ENCODE data around the gene TCF25.
A peak's percentile ranks its signal among the peaks of the same experiment; 100 is the strongest.
"Not testable (repeated sequence)": the region's sequence is repeated elsewhere in the genome, so short reads cannot be mapped to it uniquely, and the experiment has no call there.

The TCF25 gene

GRCh38 chr16:89844739-89845339 is 28.6 kb upstream of the TCF25 start:
- DNase-seq: no peak

- DNase-seq: no peak
Measured at GRCh38 chr16:89845417-89845816, 28.0 kb upstream of the TCF25 start.

- DNase-seq: no peak
Measured at GRCh38 chr16:89847051-89847939, 26.1 kb upstream of the TCF25 start.

- no peak for DNase-seq
Measured at GRCh38 chr16:89847940-89848297, 25.5 kb upstream of the TCF25 start.

GRCh38 chr16:89848974-89849373 is 24.4 kb upstream of the TCF25 start:
- no peak for DNase-seq

- DNase-seq: no peak
Measured at GRCh38 chr16:89853306-89853993, 19.9 kb upstream of the TCF25 start.

GRCh38 chr16:89855301-89855945 is 18.0 kb upstream of the TCF25 start:
- DNase-seq: no peak

GRCh38 chr16:89855986-89856385 is 17.4 kb upstream of the TCF25 start:
- DNase-seq: no peak

- DNase-seq: no peak
Measured at GRCh38 chr16:89858973-89859614, 14.3 kb upstream of the TCF25 start.

- no peak for DNase-seq
Measured at GRCh38 chr16:89859615-89860007, 13.8 kb upstream of the TCF25 start.

- peak; percentile 59 for DNase-seq
Measured at GRCh38 chr16:89860747-89861304, 12.6 kb upstream of the TCF25 start.

GRCh38 chr16:89861648-89862047 is 11.7 kb upstream of the TCF25 start:
- DNase-seq: no peak

GRCh38 chr16:89862732-89863131 is 10.7 kb upstream of the TCF25 start:
- DNase-seq: no peak

GRCh38 chr16:89863741-89864526 is 9.5 kb upstream of the TCF25 start:
- no peak for DNase-seq

- DNase-seq: no peak
Measured at GRCh38 chr16:89864527-89864820, 8.9 kb upstream of the TCF25 start.

GRCh38 chr16:89867918-89868317 is 5.5 kb upstream of the TCF25 start:
- no peak for DNase-seq

- DNase-seq: no peak
Measured at GRCh38 chr16:89869911-89870310, 3.5 kb upstream of the TCF25 start.

GRCh38 chr16:89870440-89870839 is 3.0 kb upstream of the TCF25 start:
- DNase-seq: no peak

- DNase-seq: no peak
Measured at GRCh38 chr16:89871895-89872294, 1.5 kb upstream of the TCF25 start.

GRCh38 chr16:89873972-89874689 is 739 bp downstream of the TCF25 start:
- DNase-seq: peak; percentile 99

GRCh38 chr16:89879123-89879522 is 5.7 kb downstream of the TCF25 start:
- not testable (repeated sequence) for DNase-seq

Measured in left hindlimb (tissue), 1 donor.